GM12873 (cell line): ENCODE measurements around the gene GPATCH2.

Experiments
- TF ChIP-seq, protein P1 (sequence below): IDR thresholded peaks from 2 replicates; pipeline ENCODE4 v1.5.1; 2012; ENCODE audit warnings: low read depth, mild to moderate bottlenecking, moderate library complexity, low read length, control low read depth; ENCODE audit not compliant: insufficient read depth; ENCODE audit errors: missing control alignments

The GPATCH2 gene

DNA sequence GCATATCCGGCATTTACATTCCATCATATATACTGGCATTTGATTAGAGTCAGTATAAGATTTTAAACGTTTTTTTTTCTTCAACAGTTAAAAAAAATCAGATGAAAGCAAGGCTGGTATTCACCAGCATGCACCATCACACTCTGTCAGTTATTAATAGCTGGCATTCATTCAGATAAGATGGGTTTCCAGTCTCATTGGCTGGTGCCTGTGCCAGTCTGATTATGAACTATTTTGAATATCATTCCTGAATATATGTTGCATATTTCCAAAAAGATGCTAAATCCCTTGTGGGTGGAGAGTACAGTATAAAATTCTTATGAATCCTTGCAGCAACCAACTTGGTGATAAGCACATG lies 211.7 kb downstream of the GPATCH2 start:
- TF ChIP-seq, protein P1, sequence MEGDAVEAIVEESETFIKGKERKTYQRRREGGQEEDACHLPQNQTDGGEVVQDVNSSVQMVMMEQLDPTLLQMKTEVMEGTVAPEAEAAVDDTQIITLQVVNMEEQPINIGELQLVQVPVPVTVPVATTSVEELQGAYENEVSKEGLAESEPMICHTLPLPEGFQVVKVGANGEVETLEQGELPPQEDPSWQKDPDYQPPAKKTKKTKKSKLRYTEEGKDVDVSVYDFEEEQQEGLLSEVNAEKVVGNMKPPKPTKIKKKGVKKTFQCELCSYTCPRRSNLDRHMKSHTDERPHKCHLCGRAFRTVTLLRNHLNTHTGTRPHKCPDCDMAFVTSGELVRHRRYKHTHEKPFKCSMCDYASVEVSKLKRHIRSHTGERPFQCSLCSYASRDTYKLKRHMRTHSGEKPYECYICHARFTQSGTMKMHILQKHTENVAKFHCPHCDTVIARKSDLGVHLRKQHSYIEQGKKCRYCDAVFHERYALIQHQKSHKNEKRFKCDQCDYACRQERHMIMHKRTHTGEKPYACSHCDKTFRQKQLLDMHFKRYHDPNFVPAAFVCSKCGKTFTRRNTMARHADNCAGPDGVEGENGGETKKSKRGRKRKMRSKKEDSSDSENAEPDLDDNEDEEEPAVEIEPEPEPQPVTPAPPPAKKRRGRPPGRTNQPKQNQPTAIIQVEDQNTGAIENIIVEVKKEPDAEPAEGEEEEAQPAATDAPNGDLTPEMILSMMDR, result no peak

DNA sequence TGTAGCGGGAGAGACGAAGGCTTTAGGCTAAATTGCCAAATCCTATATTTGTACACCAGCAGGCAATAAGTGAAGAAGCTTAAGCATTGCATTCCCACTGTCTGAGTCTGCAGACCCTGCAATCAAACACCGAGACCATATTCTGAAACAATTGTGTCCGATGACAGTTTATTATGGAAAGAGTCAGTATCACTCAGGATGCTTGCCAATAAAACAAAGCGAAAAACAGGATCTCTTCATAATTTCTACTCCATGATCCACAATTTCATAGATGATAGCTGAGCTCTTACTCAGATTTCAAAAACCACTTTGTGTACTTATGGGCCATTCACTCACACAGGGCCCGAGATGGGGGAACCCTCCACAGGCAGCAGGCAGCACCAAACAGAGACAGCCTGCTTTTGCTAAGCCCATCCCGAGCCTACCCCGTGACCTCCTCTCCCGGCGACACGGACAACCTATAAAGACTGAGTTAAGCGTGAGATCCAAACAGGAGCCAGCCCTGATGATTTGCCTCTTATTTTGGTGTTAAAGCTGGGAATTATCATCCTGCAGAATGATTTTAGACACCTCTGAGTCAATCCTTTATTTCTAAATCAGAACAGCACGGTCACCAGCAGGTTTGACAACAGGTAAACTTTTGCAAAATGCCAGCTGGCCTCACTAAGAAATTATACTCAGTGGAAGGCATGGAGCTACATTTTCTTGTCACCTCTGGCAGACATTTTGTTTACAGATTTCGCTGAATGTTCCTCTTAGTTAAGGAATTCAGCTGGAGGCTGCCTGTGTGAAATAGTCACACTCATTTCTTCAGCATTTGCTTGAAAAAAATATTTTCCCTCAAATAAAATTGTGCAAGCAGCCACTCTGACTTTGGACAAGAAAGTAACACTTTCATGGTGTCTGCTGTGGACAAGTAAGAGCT lies 212.4 kb downstream of the GPATCH2 start:
- TF ChIP-seq, protein P1, result no peak

GRCh38 chr1:217417363-217417762 lies 213.5 kb downstream of the GPATCH2 start:
- TF ChIP-seq, protein P1, result no peak

- TF ChIP-seq, protein P1, result no peak
These were observed 223.3 kb downstream of the GPATCH2 start for GRCh38 chr1:217407534-217408001.

GRCh38 chr1:217403026-217403720 lies 227.7 kb downstream of the GPATCH2 start:
- TF ChIP-seq, protein P1, result no peak

GRCh38 chr1:217402301-217402700 lies 228.6 kb downstream of the GPATCH2 start:
- TF ChIP-seq, protein P1, result no peak

- TF ChIP-seq, protein P1, result peak; percentile 9
These were observed 237.0 kb downstream of the GPATCH2 start for GRCh38 chr1:217393896-217394295.
